Kidney glomerular epithelial cell (primary cell): ENCODE data around the gene BAZ1B.
A peak's percentile ranks its signal among the peaks of the same experiment; 100 is the strongest.
"Not testable (repeated sequence)": the region's sequence is repeated elsewhere in the genome, so short reads cannot be mapped to it uniquely, and the experiment has no call there.

Experiments
- DNase-seq: peaks from one replicate; lab custom pipeline; 2025; lab: John Stamatoyannopoulos, UW

The BAZ1B gene

GRCh38 chr7:73447121-73447733, 74.9 kb downstream of the BAZ1B start:
- DNase-seq: no peak

- no peak for DNase-seq
Observed at GRCh38 chr7:73446682-73447081, 75.4 kb downstream of the BAZ1B start.

GRCh38 chr7:73443548-73444255, 78.4 kb downstream of the BAZ1B start:
- DNase-seq: no peak

- DNase-seq: no peak
Observed at GRCh38 chr7:73442903-73443500, 79.1 kb downstream of the BAZ1B start.

GRCh38 chr7:73442222-73442902, 79.7 kb downstream of the BAZ1B start:
- no peak for DNase-seq

- DNase-seq: no peak
Observed at GRCh38 chr7:73439410-73439704, 82.7 kb downstream of the BAZ1B start.

- DNase-seq: no peak
Observed at GRCh38 chr7:73438547-73439409, 83.3 kb downstream of the BAZ1B start.

GRCh38 chr7:73437621-73438416, 84.3 kb downstream of the BAZ1B start:
- no peak for DNase-seq

- no peak for DNase-seq
Observed at GRCh38 chr7:73437091-73437490, 85.0 kb downstream of the BAZ1B start.

GRCh38 chr7:73436031-73436929, 85.8 kb downstream of the BAZ1B start:
- DNase-seq: peak; percentile 10

GRCh38 chr7:73435471-73436009, 86.6 kb downstream of the BAZ1B start:
- DNase-seq: no peak

GRCh38 chr7:73434701-73435069, 87.4 kb downstream of the BAZ1B start:
- DNase-seq: no peak

- no peak for DNase-seq
Observed at GRCh38 chr7:73433924-73434700, 88.0 kb downstream of the BAZ1B start.

- no peak for DNase-seq
Observed at GRCh38 chr7:73432676-73433075, 89.4 kb downstream of the BAZ1B start.

- DNase-seq: no peak
Observed at GRCh38 chr7:73431041-73431835, 90.9 kb downstream of the BAZ1B start.

GRCh38 chr7:73430540-73430939, 91.6 kb downstream of the BAZ1B start:
- DNase-seq: not testable (repeated sequence)

- no peak for DNase-seq
Observed at GRCh38 chr7:73429622-73430505, 92.2 kb downstream of the BAZ1B start.
